Parathyroid adenoma (tissue), 2 donors: Measurements from ENCODE around the gene ZSWIM3.

Source experiments
- H2AFZ ChIP-seq: fragments of 300-600 bp; sonication (generic); one replicate; pipeline ENCODE4 v1.7.0; 2017; ENCODE audit warnings: antibody characterized with exemption, mild to moderate bottlenecking
- H3K27ac ChIP-seq: fragments of 300-600 bp; sonication (generic); one replicate; pipeline ENCODE4 v1.7.0; 2017
- H3K27me3 ChIP-seq: fragments of 300-600 bp; sonication (generic); one replicate; pipeline ENCODE4 v1.7.0; 2017; ENCODE audit warnings: low read length; ENCODE audit not compliant: control insufficient read depth, insufficient read depth
- H3K36me3 ChIP-seq: fragments of 300-600 bp; sonication (generic); one replicate; pipeline ENCODE4 v1.7.0; 2017; ENCODE audit warnings: low read length; ENCODE audit not compliant: control insufficient read depth, insufficient read depth
- H3K4me1 ChIP-seq: fragments of 300-600 bp; sonication (generic); one replicate; pipeline ENCODE4 v1.7.0; 2017; ENCODE audit warnings: control low read depth
- H3K4me2 ChIP-seq: fragments of 300-600 bp; sonication (generic); one replicate; pipeline ENCODE4 v1.7.0; 2017; ENCODE audit warnings: low read length
- H3K4me3 ChIP-seq: fragments of 300-600 bp; sonication (generic); one replicate; pipeline ENCODE4 v1.7.0; 2017; ENCODE audit warnings: low read depth, low read length
- H3K79me2 ChIP-seq: fragments of 300-600 bp; sonication (generic); one replicate; pipeline ENCODE4 v1.7.0; 2017; ENCODE audit warnings: control low read depth
- H3K9ac ChIP-seq: fragments of 300-600 bp; sonication (generic); one replicate; pipeline ENCODE4 v1.7.0; 2017; ENCODE audit warnings: mild to moderate bottlenecking
- H3K9me3 ChIP-seq: fragments of 300-600 bp; sonication (generic); one replicate; pipeline ENCODE4 v1.7.0; 2017; ENCODE audit warnings: low read length; ENCODE audit not compliant: control insufficient read depth
- TF ChIP-seq, protein P1 (sequence below): fragments of 300-600 bp; sonication (generic); IDR thresholded peaks from one replicate; pipeline ENCODE4 v1.7.0; 2017; ENCODE audit warnings: antibody characterized with exemption, mild to moderate bottlenecking
- donor health status: primary hyperparathyroidism.

ZSWIM3 gene

DNA sequence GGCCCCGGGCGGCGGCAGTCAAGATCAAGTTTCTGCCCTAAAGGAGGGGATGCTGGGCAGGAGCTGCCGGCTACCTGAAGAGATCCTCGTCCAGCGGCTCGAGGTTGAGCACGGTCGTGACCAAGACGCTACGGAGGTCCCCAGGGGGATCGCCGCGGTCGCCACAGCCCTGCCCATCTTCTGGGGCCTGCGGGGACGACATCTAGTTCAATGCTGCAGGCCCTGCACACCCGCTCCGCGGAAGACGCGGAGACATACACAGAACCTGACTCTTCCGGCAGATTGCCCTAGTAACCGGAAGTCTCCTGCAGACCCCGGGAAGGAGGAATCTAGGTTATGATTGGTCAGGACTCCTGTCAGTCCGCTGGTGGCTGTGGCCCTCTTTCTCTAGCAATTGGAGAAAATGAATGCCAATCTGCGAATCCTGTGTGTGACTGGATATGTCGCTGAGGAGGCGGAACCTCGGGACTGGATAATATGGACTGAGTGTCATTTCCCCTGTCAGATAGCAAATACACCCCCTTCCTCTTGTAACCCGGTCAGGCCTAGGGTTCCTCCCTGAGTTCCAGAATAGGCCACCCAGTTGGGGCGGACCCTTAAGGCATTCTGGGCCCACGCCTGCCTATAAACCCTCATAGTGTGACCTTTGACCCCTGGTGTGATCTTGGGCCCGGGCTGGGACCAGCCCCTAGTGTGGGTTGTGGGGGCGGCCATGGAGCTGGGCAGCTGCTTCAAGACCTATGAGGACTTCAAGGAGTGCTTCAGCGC, at the start of gene ZSWIM3, which contains the start of gene ACOT8:
TSS of gene ZSWIM3 (plus strand) at position 501 of the 768 bp plus-strand sequence. CDS start at position 713, 212 bp downstream.
TSS of gene ACOT8 (minus strand) at position 279 of the 768 bp plus-strand sequence. CDS start at position 202, 77 bp downstream.
- peaks cover 10% of the 10 kb centered on the region for H3K4me1 ChIP-seq

DNA sequence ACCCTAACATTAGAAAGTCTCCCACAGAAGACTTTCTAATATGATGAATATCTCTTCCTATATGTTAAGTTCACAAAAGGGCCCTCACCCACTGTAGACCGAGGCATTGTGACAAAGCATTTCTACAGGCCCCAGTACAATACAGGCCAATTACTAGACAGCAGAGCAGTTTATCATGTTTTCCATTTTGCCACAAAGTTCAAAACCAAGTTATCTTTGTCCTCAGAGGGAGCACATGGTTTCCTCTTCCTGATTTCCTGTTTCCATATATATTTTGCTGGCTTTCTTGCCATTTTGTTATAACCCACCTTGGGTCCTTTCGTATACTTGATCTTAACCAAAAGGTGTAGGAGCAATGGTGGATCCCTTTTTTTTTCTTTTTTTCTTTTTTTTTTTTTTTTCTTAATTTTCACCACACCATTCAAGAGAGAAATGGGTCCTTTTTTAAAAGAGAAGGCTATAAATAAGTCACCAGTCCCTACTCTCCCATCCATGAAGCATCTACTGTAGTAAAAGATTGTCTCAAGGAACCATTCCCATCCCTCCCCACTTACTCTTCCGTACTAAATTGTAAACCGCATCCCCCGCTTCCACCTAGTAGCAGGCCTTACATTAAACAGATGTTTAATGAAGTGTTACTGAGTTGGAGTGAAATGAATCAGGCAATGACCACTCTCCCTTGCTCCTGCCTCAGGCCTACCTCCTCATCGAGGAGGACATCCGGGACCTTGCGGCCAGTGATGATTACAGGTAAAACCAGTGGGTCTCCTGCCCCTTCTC, 47.0 kb upstream of the ZSWIM3 start:
- H3K79me2 ChIP-seq = no peaks in the 10 kb centered on the region
- no peak overlapping the region for H3K27ac ChIP-seq
- no peak overlapping the region for H2AFZ ChIP-seq
- no peak overlapping the region for H3K9ac ChIP-seq
- H3K27me3 ChIP-seq = no peaks in the 10 kb centered on the region
- H3K9me3 ChIP-seq = no peaks in the 10 kb centered on the region
- H3K4me2 ChIP-seq = no peak overlapping the region
- no peak overlapping the region for H3K4me3 ChIP-seq
- TF ChIP-seq, protein P1, sequence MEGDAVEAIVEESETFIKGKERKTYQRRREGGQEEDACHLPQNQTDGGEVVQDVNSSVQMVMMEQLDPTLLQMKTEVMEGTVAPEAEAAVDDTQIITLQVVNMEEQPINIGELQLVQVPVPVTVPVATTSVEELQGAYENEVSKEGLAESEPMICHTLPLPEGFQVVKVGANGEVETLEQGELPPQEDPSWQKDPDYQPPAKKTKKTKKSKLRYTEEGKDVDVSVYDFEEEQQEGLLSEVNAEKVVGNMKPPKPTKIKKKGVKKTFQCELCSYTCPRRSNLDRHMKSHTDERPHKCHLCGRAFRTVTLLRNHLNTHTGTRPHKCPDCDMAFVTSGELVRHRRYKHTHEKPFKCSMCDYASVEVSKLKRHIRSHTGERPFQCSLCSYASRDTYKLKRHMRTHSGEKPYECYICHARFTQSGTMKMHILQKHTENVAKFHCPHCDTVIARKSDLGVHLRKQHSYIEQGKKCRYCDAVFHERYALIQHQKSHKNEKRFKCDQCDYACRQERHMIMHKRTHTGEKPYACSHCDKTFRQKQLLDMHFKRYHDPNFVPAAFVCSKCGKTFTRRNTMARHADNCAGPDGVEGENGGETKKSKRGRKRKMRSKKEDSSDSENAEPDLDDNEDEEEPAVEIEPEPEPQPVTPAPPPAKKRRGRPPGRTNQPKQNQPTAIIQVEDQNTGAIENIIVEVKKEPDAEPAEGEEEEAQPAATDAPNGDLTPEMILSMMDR = no peak
- no peaks in the 10 kb centered on the region for H3K36me3 ChIP-seq
- no peaks in the 10 kb centered on the region for H3K4me1 ChIP-seq

More for the DNA sequence above, at the start of gene ZSWIM3, which contains the start of gene ACOT8:
- peak within 1 kb of the TSS; percentile 87 for H3K27ac ChIP-seq
- peak within 1 kb of the TSS; percentile 84 for H3K4me3 ChIP-seq
- peak within 1 kb of the TSS; percentile 99 for H2AFZ ChIP-seq
- H3K27me3 ChIP-seq = no peaks in the 10 kb centered on the region
- H3K9ac ChIP-seq = peak within 1 kb of the TSS; percentile 82
- peaks cover 28% of the 10 kb centered on the region for H3K79me2 ChIP-seq
- no peaks in the 10 kb centered on the region for H3K36me3 ChIP-seq
- peak within 1 kb of the TSS; percentile 98 for H3K4me2 ChIP-seq
- TF ChIP-seq, protein P1 = no peak
- no peaks in the 10 kb centered on the region for H3K9me3 ChIP-seq

DNA sequence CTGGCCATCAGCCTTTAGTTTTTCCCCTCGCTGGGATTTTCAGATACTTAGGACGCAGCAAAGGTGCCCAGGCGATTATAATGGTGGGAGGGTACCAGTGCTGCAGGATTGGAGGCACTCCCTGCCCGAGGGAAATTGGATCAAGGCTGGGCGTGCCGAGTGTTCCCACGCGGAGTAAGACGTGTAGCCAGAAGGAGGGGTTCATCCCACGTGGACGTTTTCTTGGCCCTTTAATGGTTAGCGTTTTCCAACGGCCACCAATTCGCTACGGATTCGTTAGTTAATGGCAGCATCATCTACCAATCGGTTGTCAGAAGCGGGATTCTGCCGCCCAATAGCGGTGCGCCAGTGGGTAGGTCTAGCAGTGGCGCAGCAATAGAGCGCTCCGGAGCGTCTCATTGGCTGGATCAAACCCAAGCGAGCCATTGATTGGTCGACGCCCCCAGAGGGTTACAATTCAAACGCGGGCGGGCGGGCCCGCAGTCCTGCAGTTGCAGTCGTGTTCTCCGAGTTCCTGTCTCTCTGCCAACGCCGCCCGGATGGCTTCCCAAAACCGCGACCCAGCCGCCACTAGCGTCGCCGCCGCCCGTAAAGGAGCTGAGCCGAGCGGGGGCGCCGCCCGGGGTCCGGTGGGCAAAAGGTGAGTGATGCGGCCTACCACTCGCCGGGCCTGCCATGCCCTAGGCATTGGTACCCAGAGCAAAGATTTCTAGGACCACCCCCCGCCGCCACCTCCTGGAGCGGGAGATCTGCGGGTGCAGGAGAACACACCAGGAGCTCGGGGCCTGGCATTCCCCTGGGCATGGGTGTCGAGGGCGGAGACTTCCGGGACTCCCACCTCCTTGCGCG, 45.0 kb upstream of the ZSWIM3 start, which contains the start of gene UBE2C:
TSS of gene UBE2C (plus strand) at position 488 of the 849 bp plus-strand sequence. CDS start at position 540, 52 bp downstream.
- Histone ChIP-seq H2AFZ (peak within 1 kb of the TSS; percentile 65), H3K79me2 (no peaks in the 10 kb centered on the region), H3K4me3 (peak within 1 kb of the TSS; percentile 39), H3K36me3 (no peaks in the 10 kb centered on the region), H3K9me3 (no peaks in the 10 kb centered on the region), H3K4me2 (peak within 1 kb of the TSS; percentile 94), H3K9ac (no peak within 1 kb of the TSS), H3K27me3 (no peaks in the 10 kb centered on the region), H3K4me1 (no peaks in the 10 kb centered on the region), H3K27ac (no peak within 1 kb of the TSS)
- TF ChIP-seq, protein P1 = no peak

DNA sequence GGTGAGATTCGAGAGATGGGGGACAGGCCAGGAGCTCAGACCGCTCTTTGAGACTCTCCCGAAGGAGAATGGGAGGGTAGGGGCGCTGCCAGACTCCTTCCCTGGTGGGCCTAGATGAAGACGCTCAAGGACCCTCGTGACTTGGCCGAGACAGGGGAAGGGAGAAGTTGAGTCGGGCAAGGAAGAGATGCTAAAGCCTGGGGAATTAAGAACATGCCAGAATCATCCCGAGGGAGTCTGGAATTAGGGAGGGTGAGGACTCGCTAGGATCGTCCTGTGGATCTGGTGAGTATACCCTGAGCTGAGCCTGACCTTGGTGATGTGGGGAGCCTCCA, 44.4 kb upstream of the ZSWIM3 start:
- no peaks in the 10 kb centered on the region for H3K27me3 ChIP-seq
- H2AFZ ChIP-seq = peak overlapping the region; percentile 54
- no peaks in the 10 kb centered on the region for H3K79me2 ChIP-seq
- no peaks in the 10 kb centered on the region for H3K4me1 ChIP-seq
- H3K4me3 ChIP-seq = no peak overlapping the region
- H3K36me3 ChIP-seq = no peaks in the 10 kb centered on the region
- H3K9me3 ChIP-seq = no peaks in the 10 kb centered on the region
- TF ChIP-seq, protein P1 = no peak
- peak overlapping the region; percentile 94 for H3K4me2 ChIP-seq
- H3K27ac ChIP-seq = no peak overlapping the region
- H3K9ac ChIP-seq = no peak overlapping the region
